ENCODE data around the gene CEP170B.

DNA sequence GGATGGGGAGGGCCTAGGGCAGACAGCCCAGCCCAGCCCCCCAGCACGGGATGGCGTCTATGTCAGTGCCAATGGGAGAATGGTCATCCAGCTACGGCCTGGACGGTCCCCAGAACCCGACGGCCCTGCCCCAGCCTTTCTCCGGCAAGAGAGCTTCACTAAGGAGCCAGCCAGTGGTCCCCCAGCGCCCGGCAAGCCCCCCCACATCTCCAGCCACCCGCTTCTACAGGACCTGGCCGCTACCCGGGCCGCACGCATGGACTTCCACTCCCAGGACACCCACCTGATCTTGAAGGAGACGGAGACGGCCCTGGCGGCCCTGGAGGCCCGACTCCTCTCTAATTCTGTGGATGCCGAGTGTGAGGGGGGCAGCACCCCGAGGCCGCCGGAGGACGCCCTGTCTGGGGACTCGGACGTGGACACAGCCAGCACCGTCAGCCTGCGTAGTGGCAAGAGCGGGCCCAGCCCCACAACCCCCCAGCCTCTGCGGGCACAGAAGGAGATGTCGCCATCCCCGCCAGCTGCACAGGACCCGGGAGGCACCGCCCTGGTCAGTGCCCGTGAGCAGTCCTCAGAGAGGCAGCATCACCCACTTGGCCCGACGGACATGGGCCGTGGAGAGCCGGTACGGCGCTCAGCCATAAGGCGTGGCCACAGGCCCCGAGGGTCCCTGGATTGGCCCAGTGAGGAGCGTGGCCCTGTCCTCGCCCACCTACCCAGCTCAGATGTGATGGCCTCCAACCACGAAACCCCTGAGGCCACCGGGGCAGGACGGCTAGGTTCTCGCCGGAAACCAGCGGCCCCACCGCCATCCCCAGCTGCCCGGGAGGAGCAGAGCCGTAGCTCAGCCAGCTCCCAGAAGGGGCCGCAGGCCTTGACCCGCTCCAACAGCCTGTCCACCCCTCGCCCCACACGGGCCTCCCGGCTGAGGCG, 21.9 kb downstream of the CEP170B start:
- TF ChIP-seq, protein P1, sequence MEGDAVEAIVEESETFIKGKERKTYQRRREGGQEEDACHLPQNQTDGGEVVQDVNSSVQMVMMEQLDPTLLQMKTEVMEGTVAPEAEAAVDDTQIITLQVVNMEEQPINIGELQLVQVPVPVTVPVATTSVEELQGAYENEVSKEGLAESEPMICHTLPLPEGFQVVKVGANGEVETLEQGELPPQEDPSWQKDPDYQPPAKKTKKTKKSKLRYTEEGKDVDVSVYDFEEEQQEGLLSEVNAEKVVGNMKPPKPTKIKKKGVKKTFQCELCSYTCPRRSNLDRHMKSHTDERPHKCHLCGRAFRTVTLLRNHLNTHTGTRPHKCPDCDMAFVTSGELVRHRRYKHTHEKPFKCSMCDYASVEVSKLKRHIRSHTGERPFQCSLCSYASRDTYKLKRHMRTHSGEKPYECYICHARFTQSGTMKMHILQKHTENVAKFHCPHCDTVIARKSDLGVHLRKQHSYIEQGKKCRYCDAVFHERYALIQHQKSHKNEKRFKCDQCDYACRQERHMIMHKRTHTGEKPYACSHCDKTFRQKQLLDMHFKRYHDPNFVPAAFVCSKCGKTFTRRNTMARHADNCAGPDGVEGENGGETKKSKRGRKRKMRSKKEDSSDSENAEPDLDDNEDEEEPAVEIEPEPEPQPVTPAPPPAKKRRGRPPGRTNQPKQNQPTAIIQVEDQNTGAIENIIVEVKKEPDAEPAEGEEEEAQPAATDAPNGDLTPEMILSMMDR (IDR thresholded peaks at IDR 0.05): no peak
- no peak for TF ChIP-seq KDM1A (IDR thresholded peaks at IDR 0.05; ENCODE audit: low read depth)
